ENCODE measurements around the gene ZNF646. TPM values are rescaled to one million over a fixed set of nuclear protein-coding genes. Genes with fewer than 3 reads are reported as not detected.

ZNF646 gene
- 7.0 and 12.7 TPM in 2 replicates for total RNA-seq

GRCh38 chr16:31073970-31074813 lies at the start of gene ZNF646, which contains the start of gene ZNF668:
Gene ZNF646, plus strand, starts transcription at chr16:31074422. Its CDS starts 1,903 bp downstream, at chr16:31076325.
Gene ZNF668, minus strand, starts transcription at chr16:31074240. Its CDS starts 9,781 bp downstream, at chr16:31064459.
- peak; percentile 100 for DNase-seq (ENCODE audit: low read depth in 2 of 2)

GRCh38 chr16:31025339-31025738 lies 48.9 kb upstream of the ZNF646 start:
- peak in 1 of 2 donors; percentile 24 for DNase-seq (ENCODE audit: low read depth in 2 of 2)

GRCh38 chr16:31029272-31029671 lies 45.0 kb upstream of the ZNF646 start:
- no peak for DNase-seq (ENCODE audit: low read depth in 2 of 2)

GRCh38 chr16:31031276-31031675 lies 42.9 kb upstream of the ZNF646 start:
- no peak for DNase-seq (ENCODE audit: low read depth in 2 of 2)

- peak; percentile 93 to 98 for DNase-seq (ENCODE audit: low read depth in 2 of 2)
These were observed 41.2 kb upstream of the ZNF646 start, which contains the start of gene STX4 for GRCh38 chr16:31032736-31033708. Gene STX4, plus strand, starts transcription at chr16:31033558. Its CDS starts 248 bp downstream, at chr16:31033806.

- DNase-seq (ENCODE audit: low read depth in 2 of 2): peak; percentile 86 to 89
These were observed 40.3 kb upstream of the ZNF646 start for GRCh38 chr16:31033709-31034492.

- peak in 1 of 2 donors; percentile 29 for DNase-seq (ENCODE audit: low read depth in 2 of 2)
These were observed 37.5 kb upstream of the ZNF646 start for GRCh38 chr16:31036691-31037090.

GRCh38 chr16:31038993-31039392 lies 35.2 kb upstream of the ZNF646 start:
- DNase-seq (ENCODE audit: low read depth in 2 of 2): no peak

- no peak for DNase-seq (ENCODE audit: low read depth in 2 of 2)
These were observed 31.4 kb upstream of the ZNF646 start for GRCh38 chr16:31042866-31043265.

- no peak for DNase-seq (ENCODE audit: low read depth in 2 of 2)
These were observed 30.9 kb upstream of the ZNF646 start for GRCh38 chr16:31043352-31043751.

- DNase-seq (ENCODE audit: low read depth in 2 of 2): no peak
These were observed 30.2 kb upstream of the ZNF646 start for GRCh38 chr16:31043898-31044481.

GRCh38 chr16:31050280-31051030 lies 23.8 kb upstream of the ZNF646 start:
- DNase-seq (ENCODE audit: low read depth in 2 of 2): no peak

- DNase-seq (ENCODE audit: low read depth in 2 of 2): peak; percentile 30 to 87
These were observed 22.1 kb upstream of the ZNF646 start for GRCh38 chr16:31052114-31052513.

- DNase-seq (ENCODE audit: low read depth in 2 of 2): no peak
These were observed 18.6 kb upstream of the ZNF646 start for GRCh38 chr16:31055613-31056012.

GRCh38 chr16:31061126-31061812 lies 13.0 kb upstream of the ZNF646 start:
- DNase-seq (ENCODE audit: low read depth in 2 of 2): no peak

GRCh38 chr16:31061813-31062440 lies 12.3 kb upstream of the ZNF646 start:
- DNase-seq (ENCODE audit: low read depth in 2 of 2): no peak

GRCh38 chr16:31063495-31063842 lies 10.8 kb upstream of the ZNF646 start:
- DNase-seq (ENCODE audit: low read depth in 2 of 2): no peak

- DNase-seq (ENCODE audit: low read depth in 2 of 2): no peak
These were observed 10.2 kb upstream of the ZNF646 start for GRCh38 chr16:31063843-31064611.
